Umbilical cord (tissue), 2 donors: Measurements from ENCODE around the gene C16orf86. TPM values are rescaled to one million over a fixed set of nuclear protein-coding genes. Genes with fewer than 3 reads are reported as not detected.
A peak's percentile ranks its signal among the peaks of the same experiment; 100 is the strongest.

Experiments
- DNase-seq: peaks from one replicate; pipeline ENCODE4 v3.0.0-alpha.2; 2015; ENCODE audit warnings: low spot score
- total RNA-seq: library from RNA; depleted of rRNA; stranded (reverse); fragments of >200 nt; gene quantifications from one replicate; pipeline ENCODE4 v1.2.3, GENCODE V29; 2014; ENCODE audit warnings: low replicate concordance; ENCODE audit not compliant: insufficient read depth

The C16orf86 gene, protein sequence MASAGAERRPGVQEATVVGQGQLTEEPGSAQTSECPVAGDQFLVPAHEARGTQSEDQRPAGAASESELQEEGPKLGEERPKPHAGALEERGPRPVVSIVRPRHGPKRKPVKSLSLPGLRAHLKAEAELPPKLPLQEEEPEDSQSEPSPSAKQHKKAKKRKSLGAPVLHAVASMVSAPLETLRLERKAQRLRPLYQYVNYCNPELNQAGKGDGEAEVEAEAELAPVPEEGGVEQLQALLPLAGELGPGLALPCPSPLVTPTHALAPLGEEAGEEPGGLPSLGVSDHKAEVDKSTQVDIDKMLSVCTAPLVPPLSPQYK
- total RNA-seq, result 1.7 TPM

DNA sequence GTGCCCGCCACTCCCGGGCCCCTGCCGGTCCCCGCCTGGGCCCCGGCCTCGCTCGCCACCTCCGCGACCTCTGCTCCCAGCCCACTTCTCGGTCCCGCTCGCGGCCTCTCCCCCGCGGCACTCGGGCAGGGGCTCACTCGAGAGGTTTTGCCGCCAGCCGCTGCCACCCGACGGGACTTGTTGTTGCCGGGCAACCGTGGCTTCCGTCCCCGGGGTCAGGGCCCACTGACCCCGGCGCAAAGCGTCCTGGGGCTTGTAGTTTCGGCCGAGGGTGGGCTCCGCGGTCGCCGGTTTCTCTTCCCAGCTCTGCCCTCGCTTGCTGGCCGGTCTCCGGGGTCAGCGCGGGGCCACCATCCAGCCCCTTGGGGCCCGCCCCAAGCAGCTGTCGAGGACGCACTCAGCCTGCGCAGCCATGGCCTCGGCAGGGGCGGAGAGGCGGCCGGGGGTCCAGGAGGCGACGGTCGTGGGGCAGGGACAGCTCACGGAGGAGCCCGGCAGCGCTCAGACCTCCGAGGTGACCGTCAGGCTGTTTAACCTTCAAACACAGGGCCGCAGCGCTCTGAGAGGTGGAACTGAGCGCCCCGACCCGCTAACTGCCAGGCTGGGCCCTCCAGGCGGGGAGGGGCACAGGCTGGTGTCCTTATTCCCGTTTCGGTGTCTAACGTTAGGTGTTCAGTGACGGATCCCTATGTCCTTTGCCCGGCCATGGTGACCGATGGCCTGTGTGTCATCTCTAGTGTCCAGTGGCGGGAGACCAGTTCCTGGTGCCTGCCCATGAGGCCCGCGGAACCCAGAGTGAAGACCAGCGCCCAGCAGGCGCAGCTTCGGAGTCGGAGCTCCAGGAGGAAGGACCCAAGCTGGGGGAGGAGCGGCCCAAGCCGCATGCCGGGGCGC, at the start of gene C16orf86, which contains the start of gene ENKD1:
TSS of gene C16orf86 (plus strand) at position 256 of the 894 bp plus-strand sequence. CDS start at position 413, 157 bp downstream.
TSS of gene ENKD1 (minus strand) at position 192 of the 894 bp plus-strand sequence. CDS start 308 bp downstream, outside the sequence.
- DNase-seq, result peak; percentile 86

DNA sequence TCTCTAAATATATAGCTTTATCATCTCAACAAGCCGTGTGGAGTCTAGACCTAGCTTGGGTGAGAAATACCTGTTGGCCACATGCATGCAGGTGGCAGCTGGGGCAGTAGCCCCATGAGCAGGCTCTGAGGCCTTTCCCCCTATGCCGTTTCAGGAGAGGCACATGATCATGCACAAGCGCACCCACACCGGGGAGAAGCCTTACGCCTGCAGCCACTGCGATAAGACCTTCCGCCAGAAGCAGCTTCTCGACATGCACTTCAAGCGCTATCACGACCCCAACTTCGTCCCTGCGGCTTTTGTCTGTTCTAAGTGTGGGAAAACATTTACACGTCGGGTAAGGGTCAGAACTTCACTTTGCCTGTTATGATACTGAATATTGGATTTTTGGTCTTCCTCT, 38.4 kb upstream of the C16orf86 start:
- no peak for DNase-seq

DNA sequence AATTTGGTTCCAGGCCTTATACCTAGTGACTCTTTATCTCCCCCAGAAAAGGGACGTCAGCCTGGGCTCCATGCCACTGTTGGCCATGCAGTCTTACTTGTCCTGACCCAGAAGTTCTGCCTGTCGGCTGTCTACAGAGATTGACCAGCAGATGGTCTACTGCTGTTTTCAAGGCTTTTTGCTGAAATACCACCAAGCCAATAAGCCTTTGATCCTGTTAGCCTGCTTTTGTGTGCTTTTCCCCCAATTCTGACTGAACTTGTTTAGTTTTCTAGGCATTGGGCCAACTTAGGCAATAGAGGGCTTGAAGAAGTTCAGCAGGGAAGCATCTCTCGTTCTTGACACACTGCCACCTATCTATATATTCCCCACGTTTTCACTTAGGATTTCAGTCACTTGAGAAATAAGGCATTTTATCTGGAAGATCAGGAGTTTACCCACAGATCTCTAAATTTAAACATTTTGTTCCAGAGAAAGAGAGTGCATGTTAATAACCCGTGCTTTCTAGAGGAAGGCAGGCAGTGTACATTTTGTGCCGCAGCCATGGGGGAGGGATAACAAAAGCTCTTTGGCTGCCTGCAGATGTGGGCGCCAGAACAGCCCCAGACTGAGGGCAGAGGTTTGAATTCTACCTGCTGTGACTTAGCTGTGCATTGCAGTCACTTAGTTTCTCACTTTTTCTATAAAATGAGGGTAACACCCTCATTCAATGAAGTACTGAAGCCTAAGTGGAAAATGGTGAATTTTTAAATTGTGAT, 34.0 kb upstream of the C16orf86 start:
- peak; percentile 97 for DNase-seq

DNA sequence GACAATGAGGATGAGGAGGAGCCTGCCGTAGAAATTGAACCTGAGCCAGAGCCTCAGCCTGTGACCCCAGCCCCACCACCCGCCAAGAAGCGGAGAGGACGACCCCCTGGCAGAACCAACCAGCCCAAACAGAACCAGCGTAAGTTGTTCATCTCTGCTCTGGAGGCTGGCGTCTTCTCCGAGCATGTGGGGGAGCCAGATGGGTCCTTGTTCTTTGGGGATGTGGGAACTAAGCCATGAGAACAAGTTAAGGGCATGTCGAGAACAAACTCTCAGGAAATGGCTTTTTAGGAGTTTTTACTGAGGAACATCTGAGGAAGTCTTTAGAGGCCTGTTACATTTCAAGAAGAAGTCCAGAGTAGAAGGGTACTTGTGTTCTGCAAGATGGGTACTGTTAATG, 29.9 kb upstream of the C16orf86 start:
- DNase-seq, result no peak

DNA sequence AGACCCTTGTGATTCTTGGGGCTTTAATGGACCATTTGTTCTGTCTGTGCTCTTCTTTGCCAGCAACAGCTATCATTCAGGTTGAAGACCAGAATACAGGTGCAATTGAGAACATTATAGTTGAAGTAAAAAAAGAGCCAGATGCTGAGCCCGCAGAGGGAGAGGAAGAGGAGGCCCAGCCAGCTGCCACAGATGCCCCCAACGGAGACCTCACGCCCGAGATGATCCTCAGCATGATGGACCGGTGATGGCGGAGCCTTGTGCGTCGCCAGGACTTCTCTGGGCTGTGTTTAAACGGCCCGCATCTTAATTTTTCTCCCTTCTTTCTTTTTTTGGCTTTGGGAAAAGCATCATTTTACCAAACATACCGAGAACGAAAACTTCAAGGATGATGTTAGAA, 29.0 kb upstream of the C16orf86 start:
- DNase-seq, result no peak

DNA sequence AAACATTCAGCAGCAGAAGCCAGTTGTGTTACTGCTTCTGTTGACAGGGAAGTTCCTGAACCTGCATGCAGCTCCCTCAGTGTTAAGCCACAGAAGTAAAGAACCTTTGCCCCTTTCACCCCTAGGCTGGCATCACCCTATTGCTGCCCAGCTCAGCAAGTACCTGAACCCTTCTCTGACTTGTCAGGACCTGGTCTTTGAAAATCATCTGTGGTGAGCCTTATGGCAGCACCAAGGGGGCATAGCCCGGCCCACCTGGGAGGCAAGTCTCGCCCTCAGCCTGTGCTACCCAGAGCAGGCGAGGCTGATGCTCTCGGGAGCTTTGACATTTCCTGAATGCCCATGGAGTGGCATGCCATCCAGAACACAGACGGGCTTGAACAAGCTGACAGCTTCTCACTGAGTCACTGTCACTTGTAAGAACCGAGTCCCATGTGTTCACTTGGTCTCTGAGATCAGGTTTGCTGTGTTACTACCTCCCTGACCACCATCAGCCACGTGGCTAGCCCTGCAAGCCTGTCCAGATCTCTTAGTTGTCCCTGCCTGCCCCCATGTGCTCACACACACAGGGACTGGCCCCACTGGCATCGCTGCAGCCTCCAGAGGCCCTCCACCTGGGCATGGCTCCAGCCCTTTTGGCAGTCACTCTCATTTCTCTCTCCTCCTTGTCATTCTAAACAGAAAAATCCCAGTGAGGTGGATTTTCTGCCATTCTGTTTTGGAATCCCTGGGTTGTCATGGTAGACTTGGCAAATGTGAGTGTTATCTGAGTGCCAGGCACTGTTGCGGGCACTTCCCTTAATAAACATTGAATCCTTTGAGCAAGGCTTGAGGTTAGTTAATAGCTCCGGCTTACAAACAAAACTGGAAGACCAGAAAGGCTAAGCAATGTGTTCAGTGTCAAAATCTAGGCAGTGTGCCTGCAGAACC, 24.6 kb upstream of the C16orf86 start:
- DNase-seq, result peak; percentile 47

DNA sequence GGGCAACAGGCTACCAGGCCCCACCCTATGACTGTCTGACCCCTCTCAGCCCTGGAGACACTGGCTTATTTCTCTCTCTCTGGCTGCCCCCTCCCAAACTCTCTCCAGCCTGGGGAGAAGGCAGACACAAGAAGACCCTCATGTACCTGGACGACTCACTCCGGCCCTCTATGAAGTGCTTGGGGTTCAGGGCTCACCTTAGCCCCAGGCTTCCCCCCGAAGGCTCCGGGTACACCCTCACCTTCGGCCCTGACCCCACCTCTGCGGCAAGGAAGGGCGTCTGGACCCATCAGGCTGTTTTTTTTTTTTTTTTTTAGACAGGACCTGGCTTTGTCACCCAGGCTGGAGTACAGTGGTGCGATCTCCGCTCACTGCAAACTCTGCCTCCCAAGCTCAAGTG, 22.6 kb upstream of the C16orf86 start:
- no peak for DNase-seq

DNA sequence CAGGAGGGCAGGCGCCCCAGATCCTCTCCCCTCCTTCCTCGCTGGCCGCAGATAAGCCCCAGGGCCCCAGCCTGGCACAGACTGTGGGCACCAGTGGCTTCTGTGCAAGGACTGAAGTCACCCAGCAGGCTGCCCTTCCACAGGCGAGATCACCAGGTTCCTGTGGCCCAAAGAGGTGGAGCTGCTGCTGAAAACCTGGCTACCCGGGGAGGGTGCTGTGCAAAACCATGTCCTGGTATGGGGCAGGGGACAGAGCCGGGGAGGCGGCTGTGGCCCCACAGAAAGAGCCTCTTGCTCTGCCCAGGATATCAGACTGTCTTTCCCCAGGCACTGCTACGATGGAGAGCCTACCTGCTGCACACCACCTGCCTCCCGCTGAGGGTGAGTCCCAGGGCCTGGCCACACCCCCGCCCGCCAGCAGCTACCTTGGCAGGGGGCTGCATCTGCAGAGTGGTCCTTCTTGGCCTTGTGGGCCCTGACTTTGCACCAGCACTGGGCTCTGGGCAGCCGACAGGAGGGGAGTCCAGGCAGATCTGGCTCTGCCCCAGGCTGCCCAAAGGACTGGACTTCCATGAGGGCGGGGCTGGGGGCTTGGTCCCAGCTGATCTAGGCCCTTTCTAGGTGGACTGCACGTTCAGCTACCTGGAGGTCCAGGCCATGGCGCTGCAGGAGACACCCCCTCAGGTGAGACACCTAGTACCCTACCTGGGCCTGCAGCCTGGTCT, 21.1 kb upstream of the C16orf86 start:
- DNase-seq, result no peak

DNA sequence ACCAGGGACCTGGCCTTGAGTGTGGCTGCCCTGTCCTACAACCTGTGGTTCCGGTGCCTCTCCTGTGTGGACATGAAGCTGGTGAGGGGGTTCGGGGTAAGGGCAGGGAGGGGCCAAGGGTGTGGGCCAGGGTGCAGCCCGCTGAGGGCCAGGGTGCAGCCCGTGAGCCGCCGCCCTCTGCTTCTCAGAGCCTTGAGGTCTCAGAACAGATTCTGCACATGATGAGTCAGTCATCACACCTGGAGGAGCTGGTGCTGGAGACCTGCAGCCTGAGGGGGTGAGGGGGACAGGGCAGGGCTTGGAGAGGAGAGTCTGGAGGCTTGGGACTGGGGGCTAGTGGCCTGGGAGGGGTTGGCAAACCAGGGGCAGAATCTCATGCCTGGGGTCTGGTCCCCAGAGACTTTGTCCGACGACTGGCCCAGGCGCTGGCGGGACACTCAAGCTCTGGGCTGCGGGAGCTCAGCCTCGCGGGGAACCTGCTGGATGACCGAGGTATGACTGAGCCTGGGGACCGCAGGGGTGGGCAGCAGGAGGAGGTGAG, 19.4 kb upstream of the C16orf86 start:
- DNase-seq, result no peak

DNA sequence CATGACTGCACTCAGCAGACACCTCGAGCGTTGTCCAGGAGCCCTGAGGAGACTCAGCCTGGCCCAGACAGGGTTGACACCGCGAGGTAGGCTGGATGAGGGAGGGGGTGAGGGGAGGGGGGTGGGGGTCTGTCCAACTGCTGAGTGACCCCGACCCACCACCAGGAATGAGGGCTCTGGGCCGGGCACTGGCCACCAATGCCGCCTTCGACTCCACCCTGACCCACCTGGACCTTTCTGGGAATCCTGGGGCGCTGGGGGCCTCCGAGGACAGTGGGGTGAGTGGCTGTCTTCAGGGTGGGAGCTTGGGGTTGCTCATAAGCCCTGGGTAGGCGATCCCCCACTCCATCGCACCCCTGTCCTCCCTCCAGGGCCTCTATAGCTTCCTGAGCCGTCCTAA, 18.9 kb upstream of the C16orf86 start:
- no peak for DNase-seq

DNA sequence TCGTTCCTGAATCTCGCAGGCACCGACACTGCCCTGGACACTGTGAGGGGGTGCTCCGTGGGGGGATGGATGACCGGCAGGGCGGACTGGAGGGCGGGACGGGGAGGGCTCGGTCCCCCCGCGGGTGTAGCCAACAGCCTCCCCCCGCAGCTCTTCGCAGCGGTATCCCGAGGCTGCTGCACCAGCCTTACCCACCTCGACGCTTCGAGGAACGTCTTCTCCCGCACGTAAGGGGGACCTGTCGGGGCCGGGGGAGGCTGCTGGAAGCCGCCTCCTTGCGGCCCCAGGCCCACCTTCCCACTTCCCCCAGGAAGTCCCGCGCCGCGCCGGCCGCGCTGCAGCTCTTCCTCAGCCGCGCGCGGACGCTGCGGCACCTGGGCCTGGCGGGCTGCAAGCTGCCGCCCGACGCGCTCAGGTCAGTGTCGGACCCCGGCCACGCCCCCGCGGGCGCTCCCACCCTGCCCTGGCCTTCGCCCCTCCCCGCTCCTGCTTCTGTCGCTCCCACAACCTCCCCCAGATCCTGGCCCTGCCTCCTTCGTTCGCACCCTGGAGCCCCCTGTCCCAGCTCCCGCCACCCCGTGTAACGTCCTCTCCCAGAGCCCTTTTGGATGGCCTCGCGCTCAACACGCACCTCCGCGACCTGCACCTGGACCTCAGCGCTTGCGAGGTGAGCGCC, 18.4 kb upstream of the C16orf86 start:
- no peak for DNase-seq

DNA sequence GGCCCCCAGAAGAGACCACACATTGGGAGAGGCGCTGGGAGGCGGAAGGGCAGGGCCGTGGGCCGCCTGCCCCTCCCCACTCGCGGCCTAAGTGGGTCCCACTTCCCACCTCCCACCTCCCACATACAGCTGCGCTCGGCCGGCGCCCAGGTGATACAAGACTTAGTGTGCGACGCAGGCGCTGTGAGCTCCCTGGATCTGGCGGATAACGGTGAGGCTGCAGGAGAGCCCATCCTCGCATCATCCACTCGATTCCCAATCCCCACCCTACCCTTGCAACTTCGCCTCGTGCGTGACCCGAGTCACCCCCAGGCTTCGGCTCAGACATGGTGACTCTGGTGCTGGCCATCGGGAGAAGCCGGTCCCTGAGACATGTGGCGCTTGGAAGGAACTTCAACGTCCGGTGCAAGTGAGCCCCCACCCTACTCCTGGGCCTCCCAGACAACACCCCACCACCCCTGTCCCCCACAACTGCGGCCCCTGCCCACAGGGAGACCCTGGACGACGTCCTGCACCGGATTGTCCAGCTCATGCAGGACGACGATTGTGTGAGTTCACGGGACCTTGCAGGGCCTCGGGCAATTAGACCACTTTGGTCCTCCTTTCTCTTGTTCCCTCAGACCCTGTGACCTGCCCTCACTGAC, 17.7 kb upstream of the C16orf86 start:
- no peak for DNase-seq

DNA sequence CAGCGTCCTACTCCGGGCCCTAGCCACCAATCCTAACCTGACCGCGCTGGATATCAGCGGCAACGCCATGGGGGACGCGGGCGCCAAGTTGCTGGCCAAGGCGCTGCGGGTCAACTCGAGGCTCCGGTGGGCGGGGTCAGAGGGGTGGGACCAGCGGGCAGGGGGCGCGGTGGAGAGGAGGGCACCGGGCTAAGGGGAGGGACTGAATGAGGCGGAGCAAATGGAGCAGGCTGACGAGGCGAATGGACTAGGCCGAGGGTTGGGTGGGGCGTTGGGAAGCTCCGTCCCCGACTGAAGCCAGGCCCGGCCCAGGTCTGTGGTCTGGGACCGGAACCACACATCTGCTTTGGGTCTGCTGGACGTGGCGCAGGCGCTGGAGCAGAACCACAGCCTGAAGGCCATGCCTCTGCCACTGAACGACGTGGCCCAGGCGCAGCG, 17.1 kb upstream of the C16orf86 start:
- no peak for DNase-seq

DNA sequence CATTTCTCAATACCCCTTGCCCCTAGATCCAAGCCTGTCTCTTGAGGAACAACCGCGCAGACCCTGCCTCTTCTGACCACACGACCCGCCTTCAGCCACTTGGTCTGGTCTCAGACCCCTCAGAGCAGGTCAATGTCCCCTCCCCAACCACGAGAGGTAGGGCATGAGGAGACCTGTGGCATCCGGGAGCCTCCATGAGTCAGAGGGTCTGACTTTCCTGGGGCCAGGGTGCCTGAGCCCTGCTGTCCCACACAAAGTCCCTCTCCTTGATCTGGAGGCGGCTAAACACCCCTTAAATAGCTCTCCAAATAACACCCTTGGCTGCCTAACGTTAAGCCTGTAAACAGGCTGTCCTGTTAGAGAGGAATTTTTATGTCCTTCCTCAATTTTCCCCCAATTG, 16.6 kb upstream of the C16orf86 start:
- DNase-seq, result no peak

DNA sequence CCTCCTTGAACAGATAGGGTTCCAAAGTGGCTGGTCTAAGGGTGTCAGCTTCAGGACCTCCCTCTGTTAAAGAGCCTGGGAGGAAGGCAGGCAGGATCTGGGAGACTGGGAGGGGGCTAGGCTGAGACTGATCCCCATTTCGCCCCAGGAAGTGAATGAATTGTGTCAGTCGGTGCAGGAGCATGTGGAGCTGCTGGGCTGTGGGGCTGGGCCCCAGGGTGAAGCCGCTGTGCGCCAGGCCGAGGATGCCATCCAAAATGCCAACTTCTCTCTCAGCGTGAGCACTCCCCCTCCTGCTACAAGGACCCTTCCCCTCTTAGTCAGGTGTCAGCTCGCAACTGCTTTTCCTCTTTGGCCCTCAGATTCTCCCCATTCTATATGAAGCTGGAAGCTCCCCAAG, 15.6 kb upstream of the C16orf86 start:
- no peak for DNase-seq

DNA sequence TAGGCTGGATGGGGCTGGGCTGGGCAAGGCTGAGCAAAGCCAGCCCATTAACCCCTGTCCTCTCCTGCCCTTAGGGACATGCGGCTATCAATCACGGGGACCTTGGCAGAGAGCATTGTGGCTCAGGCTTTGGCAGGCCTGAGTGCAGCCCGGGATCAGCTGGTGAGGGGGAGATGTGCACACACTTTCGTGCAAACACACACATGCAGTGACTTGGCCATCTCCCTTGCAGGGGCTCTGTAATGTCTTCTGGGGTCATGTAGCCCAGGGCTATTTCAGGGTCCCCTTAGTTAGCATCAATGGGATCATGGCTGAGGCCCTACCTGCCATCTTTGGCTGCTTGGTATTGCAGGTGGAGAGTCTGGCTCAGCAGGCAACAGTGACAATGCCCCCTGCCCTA, 14.8 kb upstream of the C16orf86 start:
- no peak for DNase-seq

DNA sequence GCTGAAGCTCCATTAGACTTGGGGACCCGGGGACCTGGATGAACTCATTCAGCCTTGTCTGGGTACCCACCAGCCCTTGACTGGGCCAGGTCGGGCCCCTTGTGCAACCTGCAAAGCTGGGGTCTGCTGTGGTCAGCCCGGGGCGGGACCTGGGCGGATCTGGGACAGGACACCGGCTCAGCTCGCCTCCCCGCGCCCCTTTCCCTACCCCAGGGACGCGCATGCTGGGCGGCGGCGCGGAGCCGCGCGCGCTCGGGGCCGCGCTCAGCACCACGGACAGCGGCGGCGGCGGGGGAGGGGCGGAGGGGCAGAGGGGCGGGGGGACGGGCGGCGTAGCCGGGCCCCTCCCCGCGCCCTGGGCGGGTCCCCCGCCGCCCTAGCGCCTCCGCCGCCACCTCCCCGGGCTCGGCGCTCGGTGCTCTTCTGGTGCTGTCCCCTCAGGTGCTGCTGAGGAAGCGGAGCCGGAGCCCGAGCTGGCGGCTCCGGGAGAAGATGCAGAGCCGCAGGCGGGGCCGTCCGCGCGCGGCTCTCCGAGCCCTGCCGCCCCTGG, 14.0 kb upstream of the C16orf86 start:
- DNase-seq, result no peak

DNA sequence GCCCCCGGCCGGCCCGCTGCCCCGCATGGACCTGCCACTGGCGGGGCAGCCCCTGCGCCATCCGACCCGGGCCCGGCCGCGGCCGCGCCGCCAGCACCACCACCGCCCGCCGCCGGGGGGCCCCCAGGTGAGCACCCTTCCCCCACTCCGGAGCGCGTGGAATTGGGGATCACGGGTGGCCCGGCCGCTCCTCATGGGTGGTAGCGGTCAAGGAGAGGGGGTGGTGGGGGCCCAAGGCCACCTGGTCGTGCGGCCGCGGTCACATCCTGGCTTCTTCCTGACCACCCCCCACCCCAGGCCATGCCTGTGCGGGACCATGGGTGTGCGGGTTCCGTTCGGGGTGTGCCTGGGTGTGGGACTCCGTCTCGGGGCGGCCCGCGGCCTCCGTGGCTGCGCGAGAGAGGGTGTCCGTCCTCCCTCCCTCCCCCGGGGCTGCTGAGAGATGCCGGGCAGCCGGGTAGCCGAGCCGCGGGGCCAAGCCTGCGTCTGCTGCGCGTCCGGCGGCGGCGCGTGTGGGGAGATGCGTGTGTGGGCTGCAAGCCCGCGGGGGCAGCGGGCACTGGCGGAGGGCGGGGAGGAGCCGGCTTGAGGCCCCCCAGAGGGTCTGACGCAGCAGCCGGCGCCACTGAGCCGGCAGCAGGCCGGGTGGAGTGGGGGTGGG, 13.4 kb upstream of the C16orf86 start:
- no peak for DNase-seq
